NCI-H460 (cell line): ENCODE results near the gene SPANXD. TPM values are rescaled to one million over a fixed set of nuclear protein-coding genes. Genes with fewer than 3 reads are reported as not detected.
A peak's percentile ranks its signal among the peaks of the same experiment; 100 is the strongest.
"Not testable (repeated sequence)": the region's sequence is repeated elsewhere in the genome, so short reads cannot be mapped to it uniquely, and the experiment has no call there.

Experiments
- DNase-seq: peaks from one replicate; pipeline ENCODE4 v3.0.0-alpha.2; 2016; ENCODE audit warnings: low read depth; ENCODE audit errors: extremely low read depth
- polyA plus RNA-seq: library from polyadenylated mRNA; depleted of rRNA; stranded (reverse); fragments of >200 nt; gene quantifications from 2 replicates; pipeline ENCODE4 v1.2.3, GENCODE V29; 2014; cell fraction: nucleus; rRNA removed
- total RNA-seq: library from RNA; depleted of rRNA; stranded (reverse); fragments of >200 nt; shearing (Covaris generic); gene quantifications from 2 replicates; pipeline ENCODE4 v1.2.3, GENCODE V29; 2014; rRNA removed

Gene SPANXD
- not detected in 2 replicates for total RNA-seq
- polyA plus RNA-seq: not detected in 2 replicates

GRCh38 chrX:141698639-141699038 lies at the start of gene SPANXD:
Gene SPANXD, minus strand, starts transcription at chrX:141698739. Its CDS starts 334 bp downstream, at chrX:141698405.
- not testable (repeated sequence) for DNase-seq

GRCh38 chrX:141742666-141743065 lies 44.1 kb upstream of the SPANXD start:
- no peak for DNase-seq

- no peak for DNase-seq
Measured at GRCh38 chrX:141736656-141737055, 38.1 kb upstream of the SPANXD start.

GRCh38 chrX:141733371-141733770 lies 34.8 kb upstream of the SPANXD start:
- no peak for DNase-seq

- no peak for DNase-seq
Measured at GRCh38 chrX:141732031-141732430, 33.5 kb upstream of the SPANXD start.

DNA sequence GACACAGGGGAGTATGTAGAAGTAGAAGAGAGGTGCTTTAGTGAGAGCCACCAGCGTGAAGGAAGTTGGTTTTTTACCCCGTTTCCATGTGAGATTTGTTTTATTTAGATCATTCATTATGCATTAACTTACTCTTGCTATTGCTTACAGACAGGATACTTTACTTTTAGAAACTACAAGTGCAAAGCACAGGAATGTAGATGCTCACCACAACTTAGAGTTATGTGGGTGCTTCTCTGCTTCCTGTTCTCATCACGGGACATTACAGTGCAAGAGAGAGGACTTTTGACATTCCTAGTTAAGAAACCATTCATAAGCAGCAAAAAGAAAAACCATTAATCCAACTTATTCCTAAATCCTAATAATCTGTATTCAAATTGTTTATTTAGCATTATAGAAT lies 25.6 kb upstream of the SPANXD start:
- DNase-seq: no peak

DNA sequence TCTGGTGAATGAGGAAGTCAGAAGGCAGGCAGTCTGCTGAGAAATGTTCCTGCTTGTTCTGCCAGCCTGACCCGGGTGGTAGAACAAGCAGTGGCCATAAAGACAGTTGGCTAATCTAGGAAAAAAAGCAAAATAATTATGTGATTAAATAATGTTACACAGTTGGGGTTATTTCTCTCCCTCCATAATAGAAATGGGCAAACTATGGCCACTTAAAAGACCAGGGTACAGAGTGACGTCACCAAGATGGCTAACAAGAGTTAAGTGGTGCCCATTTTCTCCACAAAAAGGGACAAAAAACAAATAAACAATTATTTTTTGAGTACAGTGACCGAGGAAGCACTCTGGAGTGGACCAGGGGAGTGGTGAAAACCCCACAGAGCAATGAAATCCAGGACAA lies 16.1 kb upstream of the SPANXD start:
- DNase-seq: no peak

DNA sequence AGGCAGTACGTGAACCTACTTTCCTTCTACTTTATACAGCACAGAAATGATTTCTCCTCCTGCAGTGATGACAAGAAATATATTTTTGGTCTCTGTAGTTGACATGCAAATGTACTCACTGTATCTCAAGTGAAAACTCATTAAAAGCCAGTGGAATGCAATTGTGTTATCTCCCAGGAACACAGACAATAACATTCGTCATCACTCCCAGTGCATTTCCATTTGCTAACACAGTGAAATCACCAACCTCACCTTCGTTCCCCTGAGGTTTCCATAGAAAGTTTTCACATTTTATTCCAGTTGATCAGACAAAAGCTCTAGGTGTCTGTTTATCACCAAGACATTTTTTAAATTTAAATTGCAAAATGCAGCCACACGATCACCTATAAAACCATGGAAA lies 2.5 kb upstream of the SPANXD start:
- DNase-seq: no peak

DNA sequence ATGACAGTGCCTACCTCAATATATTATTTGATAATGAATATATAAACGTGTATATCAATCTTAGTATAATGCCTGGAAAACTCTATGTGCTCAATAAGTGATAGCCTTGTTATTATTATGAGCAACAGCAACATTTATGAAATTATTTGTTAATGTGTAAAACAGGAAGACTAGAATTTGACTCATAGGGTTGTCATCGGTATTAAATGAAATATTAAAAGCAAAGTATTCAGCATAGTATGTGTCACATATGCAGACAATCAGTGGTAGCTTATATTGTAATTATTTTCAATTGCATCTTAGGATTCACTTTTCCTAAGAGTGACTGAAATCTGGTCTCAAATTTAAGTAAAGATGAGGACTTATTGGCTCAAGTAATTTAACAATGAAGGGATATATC lies 24.6 kb downstream of the SPANXD start:
- no peak for DNase-seq

DNA sequence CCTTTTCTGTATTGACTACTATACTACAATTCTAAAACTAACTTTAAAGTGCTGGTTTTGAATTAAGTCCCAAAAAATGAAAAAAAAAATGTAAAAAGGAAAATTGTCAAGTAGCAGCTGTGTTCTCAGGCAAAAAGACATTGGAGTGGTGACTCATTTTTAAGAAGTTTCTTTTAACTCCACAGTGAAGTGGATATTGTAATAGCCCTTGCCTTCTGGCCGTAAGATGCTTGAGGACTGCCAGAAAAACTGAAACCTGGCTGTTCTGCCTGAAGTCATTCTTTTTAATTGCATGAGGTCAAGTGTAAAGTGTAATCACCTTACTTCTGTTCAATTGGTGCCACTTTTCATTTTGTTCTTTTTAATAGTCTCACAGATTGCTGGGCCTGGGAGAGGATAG lies 28.9 kb downstream of the SPANXD start:
- no peak for DNase-seq

GRCh38 chrX:141668371-141668770 lies 30.2 kb downstream of the SPANXD start:
- no peak for DNase-seq

- DNase-seq: no peak
Measured at GRCh38 chrX:141662781-141663180, 35.8 kb downstream of the SPANXD start.

- DNase-seq: peak; percentile 3
Measured at GRCh38 chrX:141652286-141652685, 46.3 kb downstream of the SPANXD start.

Other genes with a start within 250 kb of the SPANXD start
- gene SPANXA1, start 114.0 kb downstream of the SPANXD start, total RNA-seq: not detected in 2 replicates
- gene SPANXA2, start 109.0 kb downstream of the SPANXD start, total RNA-seq: not detected in 2 replicates
- not detected in 2 replicates for gene MAGEC3, start 139.6 kb upstream of the SPANXD start, total RNA-seq
- gene MAGEC1, start 205.2 kb upstream of the SPANXD start, total RNA-seq: not detected in 2 replicates